ENCODE results near the gene COL23A1.

The COL23A1 gene

DNA sequence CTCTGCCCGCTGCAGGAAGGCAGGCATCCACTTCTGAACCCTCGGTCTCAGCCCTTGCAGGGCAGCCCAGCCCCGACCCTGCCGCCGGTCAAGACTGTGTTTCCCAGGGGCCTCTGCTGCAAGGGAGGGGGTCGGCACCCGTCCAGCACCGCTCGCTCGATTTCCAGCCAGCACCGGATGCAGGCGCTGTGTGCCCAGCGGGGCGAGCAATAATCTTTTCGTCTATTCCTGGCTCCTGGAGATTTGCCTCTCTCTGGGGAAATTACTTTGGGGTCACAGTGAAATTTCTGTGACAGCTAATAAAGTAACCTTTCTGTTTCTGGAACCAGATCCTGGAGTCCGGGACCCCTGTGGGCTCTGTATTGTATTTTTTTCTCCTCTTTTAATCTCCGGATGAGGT is 155.3 kb downstream of the COL23A1 start:
- no peak for DNase-seq (ENCODE audit: low read depth)

DNA sequence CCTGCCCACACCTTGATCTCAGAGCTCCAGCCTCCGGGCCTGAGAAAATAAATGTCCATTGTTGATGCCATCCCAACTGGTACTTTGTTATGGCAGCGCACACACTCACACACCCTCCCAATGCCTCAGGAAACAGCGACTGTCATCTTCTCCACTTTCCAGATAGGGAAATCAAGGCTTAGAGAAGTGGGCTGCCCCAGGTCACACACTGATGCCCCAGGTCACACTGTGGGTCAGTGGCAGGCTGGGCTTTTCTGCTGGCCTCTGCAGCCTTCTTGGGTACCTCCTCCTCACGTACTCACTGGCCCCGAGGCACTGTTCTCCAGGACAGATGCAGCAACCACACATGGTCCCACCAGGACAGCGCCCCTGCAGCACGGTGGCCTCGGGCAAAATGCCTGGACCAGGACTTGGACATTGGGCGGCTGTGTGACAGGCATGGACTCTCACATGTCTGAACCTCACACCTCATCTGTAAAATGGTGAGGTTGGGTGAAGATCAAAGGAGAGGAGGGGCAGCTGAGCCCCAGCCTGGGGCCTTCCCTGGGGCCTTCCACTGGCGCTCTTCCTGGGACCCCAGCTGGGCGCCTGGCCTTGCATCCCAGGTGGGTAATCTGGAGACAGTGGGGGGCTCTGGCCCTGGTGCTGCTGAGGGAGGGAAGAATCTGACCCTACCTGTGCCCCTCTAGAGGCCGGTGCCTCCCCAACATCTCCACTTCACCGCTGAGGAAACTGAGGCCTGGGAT is 156.0 kb downstream of the COL23A1 start:
- DNase-seq (ENCODE audit: low read depth): no peak

DNA sequence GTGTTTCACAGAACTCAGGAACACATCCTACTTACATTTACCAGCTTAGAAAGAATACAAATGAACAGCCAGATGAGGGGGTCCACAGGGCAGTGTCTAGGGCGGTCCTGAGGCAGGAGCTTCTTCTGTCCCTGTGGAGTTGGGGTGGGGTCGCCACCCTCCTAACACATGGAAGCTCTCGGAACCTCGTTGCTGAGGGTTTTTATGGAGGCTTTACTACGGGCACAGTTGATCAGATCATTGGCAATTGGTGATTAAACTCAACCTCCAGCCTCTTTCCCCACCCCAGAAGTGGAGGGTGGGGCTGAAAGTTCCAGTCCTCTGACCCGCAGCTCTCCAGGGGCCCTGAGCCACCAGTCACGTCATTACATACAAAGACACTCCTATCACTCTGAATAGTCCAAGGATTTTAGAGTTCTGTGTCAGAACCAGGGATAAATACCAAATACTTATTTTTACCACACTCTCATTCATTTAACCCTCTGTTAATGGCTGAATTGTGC is 156.9 kb downstream of the COL23A1 start:
- no peak for DNase-seq (ENCODE audit: low read depth)

DNA sequence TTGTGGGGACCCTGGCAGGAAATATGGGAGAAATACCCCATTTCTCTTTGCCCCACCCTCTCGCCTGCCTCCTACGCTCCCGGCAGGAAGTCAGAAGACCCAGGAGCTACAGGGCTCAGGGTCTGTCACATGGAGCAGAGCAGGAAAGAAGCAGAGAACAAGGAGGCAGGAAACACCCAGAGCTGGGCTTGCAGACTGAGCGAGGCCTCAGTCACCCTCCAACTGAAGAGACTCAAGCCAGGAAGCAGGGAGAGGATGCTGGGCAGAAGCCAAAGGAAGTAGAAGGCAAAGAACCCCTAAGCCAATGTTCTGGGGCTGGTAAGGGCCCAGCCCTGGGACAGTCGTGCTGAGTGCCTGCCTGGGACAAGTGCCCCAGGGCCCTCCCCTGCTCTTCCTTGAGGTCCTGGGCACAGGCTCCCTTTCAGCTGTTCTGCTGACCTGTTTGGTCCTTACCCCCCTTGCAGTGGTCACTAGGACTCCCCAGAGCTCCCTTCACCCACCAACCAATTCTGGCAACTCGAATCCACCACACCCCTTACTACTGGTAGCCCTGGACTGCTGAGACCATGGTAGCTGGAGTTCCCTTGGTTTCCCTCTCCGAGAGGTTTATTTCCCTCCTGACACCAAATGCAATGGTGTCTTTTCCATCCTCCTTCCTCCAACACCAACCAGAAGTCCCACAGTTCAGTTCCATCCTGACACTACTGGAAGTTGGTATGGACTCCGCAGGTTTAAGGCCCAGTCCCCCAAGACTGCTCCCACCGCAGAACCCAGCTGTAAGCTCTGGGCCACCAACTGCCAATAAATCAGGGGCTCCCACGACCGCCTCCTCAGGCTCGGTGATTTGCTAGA is 157.5 kb downstream of the COL23A1 start:
- no peak for DNase-seq (ENCODE audit: low read depth)

DNA sequence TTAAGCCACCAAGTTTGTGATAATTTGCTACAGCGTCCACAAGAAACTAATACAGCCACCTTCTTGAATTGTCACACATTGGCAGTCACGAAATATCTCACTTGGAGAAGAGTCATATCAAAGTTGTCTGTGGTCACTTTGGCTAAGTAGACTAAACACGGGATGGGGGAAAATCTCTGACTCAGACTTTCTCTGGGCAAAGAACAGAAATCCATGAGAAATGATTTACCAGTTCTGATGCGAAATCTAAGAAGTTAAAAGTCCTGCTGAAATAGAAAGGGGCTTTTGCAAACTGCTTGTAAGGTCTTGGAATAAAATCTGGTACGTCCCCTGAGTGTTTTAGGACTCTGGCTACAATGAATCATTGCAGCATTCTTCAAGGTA is 158.4 kb downstream of the COL23A1 start:
- no peak for DNase-seq (ENCODE audit: low read depth)

DNA sequence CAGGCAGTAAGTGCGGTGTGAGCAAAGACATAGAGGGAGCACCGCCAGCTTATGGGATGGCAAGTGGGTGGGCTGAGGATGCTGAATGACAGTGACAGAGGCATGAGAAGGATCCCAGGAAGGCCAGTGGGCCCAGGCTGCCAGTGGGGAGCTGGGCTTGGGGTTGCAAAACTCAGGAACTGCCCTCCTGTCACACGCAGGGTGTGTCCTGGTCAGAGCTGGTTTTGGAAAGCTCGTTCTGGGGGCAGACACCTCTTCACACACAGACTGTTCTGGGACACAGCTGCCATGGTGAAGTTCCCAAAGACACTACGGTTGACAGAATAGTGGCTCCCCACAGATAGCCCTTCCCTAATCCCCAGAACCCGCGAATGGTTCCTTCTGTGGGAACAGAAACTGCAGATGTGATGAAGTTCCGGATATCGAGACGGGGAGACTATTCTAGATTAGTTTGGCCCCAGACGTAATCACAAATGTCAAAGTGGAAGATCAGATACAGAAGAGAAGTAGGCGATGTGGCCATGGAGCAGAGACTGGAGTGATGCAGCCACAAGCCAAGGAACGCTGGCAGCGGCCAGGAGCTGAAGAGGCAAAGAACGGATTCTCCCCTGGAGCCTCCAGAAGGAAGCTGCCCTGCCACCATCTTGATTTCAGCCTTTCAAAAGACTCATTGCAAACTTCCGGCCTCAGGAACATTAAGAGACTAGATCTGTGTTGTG is 159.0 kb downstream of the COL23A1 start:
- DNase-seq (ENCODE audit: low read depth): no peak

DNA sequence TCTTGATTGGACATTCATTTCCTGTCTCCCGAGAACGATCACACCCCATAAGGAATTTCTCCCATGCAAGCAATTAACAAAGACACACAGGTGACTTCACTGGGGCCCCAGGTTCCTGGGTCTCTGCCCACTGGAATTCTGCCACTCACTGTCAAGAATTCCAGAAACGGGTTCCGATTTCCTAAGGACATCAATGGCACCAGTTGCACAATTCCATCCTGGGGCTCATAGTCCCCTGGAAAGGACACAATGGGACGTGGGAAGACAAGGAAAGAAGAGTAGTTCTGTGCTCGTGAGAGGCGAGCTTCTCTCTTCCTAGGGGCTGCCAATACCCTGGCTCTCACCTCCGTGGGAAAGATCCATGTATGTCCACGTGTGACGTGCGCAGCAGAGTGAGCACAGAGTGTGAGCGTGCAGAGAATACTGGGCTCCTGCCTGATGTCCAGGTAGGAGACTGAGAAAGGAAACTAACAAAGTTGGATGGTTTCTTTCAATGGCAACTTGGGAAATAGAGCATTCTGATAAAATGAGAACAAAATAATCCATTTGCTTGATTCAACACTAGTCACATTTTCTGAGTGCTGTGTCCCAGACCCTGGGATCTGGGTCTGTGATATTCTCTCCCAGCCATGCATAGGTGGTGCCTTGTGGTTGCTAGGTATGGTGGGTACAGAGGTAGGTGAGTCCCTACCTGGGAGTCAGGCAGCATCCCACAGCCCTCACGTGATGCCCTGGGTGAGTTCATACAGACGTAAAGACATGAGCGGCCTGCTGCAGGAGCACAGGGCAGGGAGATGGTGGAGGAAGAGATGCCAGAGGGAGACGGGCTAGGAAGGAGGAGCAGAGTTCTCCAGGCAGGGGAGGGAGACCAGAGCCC is 159.8 kb downstream of the COL23A1 start:
- no peak for DNase-seq (ENCODE audit: low read depth)

DNA sequence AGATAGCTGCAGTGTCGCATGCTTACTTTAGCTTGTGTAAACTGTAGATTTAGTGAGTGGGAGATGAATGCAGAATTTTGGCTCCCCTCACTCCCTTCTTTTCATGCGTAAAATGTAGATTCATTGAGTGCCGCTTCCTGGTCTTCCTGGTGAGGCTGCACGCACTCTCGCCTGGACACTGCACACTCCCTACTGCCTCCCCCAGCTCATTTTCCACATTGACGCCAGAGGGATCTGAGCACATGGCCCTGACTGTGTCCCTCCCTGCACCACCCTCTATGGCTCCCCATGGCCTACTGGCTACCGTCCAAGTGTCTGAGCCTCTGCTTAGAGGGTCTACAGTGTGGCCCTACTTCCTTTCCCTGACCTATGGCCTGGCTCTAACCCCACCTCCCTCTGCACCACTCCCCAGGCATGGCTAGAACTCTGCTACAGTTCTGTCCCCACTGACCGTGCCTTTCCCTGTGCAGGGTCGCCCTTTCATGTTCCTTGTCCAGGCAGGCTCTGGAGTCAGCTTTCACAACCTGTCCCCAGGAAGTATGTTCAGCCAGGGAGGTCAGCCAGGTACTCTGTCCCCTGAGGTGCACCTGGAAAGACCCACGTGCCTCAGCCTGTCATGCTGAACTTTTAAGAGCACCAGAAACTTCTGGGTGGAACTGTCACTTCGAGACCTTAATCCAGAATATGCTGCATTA is 160.6 kb downstream of the COL23A1 start:
- DNase-seq (ENCODE audit: low read depth): no peak

DNA sequence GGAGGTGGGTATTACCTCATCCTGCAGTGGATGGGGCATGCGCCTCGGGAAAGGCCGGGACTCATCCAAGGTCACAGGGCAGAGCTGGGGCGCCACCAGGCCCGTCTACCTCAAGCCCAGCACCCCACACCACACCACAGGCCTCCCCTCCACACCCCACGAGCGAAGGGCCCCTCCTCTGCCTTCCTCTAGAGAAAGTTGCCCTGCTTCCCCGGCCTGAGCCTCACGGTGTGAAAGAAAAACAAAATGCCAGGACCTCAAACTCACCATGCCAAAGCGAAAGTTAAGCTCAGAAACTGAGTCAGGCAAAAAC is 161.1 kb downstream of the COL23A1 start:
- no peak for DNase-seq (ENCODE audit: low read depth)

DNA sequence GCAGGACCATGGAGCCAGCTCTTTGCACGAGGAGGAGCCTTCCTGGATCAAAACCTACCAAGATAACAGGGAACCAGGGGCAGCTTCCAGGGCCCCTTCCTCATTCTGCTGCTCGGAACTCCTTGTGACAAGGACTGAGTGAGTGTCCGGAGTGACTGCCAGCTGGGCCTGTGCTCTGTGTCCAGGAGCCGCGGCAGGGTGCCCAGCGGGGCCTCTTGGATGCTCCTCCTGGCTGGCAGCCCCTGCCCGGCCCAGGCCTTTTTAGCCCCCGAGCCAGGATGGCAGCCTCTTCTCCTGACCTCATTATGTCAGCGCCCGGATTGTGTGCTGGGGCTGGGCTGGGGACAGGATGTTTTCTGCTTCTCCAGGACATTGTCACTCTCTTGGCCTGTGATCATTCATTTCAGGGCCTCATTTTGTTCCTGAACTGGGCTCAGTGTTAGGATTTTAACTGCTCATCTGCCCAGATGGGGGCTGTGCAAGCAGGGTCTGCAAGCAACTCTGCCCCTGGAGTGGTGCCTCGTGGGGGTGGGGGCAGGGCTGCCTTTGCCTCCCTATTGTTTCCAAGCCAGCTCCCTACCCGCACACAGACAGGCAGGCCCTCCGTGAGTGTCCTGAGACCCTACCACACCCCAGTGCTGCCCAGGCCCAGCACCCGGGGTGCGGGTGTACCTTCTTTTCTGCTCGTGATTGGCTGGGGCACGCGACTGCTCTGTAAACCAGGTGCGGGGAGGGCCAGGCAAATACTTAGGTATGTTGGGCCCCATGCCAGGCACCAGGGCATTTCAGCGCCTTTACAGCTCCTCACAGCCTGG is 161.6 kb downstream of the COL23A1 start:
- DNase-seq (ENCODE audit: low read depth): no peak

DNA sequence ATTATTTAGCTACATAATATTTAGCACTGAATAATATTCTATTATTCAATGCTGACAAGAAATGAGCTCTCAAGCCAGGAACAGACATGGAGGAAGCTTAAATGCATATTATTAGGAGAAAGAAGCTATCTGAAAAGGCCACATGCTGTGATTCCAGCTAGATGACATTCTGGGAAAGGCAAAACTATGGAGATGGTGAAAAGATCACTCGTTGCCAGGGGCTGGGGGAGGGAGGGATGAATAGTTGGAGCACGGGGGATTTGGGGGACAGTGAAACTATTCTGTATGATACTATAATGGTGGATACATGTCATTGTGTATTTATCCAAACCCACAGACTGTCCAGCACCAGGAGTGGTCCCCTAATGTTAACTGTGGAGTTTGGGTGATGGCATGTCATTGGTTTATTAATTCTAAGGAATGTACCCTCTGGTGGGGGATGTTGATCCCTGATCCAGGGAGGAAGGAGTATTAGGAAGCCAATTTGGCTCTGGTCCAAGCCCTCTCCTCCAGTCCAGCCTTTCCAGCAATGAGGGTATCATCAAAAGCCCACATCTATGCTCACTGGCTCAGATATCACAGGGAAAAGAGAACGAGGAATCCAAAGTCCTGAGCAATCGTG is 162.5 kb downstream of the COL23A1 start:
- no peak for DNase-seq (ENCODE audit: low read depth)

DNA sequence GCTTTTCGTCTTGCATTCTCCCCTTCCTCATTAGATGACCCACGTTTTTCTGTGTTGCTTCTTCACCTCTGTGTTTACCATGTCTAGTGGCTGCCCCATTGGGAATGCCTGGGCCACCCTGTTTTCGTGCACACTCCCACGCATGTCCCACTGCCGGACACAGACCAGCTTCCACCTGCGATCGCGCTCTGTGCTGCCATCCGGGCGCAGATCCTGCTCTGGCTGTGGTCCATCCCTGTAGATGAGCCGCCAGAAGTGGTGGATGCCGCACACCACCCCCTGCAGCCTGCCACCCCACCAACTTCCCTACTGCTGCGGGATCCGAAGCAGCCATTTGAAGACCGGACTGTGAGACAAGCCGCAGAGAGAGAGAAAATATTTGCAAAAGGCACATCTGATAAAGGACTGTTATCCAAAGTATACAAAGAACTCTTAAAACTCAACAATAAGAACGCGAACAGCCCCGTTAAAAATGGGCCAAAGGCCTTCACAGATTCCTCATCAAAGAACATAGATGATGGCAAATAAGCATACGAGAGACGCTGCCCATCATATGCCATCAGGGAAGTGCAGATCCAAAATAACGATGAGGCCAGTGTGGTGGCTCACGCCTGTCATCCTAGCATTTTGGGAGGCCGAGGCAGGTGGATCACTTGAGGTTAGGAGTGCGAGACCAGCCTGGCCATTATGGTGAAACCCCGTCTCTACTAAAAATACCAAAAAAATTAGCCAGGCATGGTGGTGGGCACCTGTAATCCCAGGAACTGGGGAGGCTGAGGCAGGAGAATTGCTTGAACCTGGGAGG is 163.7 kb downstream of the COL23A1 start:
- DNase-seq (ENCODE audit: low read depth): no peak

DNA sequence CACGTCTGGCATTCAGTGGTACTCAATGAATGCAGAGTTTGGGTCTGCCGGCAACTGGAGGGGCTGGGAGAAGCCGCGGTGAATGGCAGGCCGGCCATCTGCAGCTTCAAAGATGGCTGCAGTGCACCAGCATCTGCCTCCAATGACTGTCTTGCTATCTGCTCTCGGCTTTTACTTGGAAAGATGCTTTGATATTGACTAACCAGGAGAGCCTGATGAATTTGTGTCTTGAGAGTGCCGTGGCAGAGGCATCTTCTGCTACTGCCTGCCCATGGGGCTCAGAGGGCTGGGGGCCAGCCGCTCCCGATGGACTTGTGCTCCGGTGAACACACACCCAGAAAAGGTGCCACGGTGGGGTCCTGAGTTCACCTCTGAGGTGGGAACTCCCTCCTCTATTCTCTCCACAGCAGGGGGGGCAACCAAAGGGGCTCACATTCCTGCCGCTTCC is 164.5 kb downstream of the COL23A1 start:
- no peak for DNase-seq (ENCODE audit: low read depth)

DNA sequence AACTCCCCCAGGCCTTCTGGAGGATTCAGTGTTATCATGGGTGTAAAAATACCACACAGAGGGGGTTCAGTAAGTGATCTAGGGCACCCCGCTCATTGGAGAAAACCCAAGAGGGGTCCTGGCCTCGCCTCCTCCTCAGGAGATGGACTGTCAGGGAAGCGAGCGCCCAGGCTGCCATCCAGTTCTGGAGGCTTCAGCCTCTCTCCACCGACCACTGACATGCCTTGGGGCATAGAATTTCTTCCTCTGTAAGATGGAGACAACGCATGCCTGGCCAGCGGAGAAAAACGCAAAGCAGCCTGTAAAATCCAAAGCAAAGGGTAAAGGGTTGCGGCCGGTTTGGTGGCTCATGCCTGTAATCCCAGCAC is 165.4 kb downstream of the COL23A1 start:
- no peak for DNase-seq (ENCODE audit: low read depth)

DNA sequence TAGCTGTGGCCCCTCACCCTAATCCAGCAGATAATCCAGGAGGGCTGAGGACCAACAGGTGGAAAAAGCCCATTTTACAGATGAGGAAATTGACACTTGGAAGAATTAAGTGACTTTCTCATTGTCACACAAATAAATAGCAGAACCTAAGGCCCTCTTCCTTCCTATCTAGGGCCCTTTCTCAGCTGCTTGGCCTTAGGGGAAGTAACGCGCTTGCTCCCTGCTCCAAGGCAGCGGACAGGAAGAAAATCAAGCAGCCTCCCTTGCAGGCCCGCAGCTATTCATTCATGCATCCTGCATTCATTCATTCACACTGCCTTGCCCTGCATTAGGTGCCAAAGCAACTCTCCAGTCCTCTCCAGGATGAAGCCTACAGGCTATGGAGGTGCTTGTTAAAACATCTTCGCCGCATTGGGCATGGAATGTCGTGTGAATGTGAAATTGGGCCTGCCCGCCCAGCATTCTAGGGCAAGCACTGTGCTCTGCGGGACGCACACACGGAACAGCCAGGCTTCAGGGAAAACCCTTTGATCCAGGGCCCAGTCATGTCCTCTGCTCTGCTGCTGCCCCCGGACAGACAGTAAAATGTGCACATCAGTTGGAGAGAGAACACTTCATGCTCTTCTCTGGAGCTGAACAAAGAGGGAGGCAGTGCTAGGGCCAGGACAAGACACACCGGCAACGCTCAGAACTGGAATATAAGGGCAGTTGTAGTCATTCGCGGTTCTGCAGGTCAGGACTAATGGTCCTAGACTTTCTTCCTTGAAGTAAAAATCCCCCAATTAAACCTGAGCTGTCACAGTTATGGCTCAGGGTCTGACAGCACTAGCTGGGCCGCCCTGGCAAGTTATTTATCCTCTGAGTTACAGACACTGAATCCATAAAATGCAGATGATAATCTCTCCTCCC is 166.0 kb downstream of the COL23A1 start:
- DNase-seq (ENCODE audit: low read depth): no peak

DNA sequence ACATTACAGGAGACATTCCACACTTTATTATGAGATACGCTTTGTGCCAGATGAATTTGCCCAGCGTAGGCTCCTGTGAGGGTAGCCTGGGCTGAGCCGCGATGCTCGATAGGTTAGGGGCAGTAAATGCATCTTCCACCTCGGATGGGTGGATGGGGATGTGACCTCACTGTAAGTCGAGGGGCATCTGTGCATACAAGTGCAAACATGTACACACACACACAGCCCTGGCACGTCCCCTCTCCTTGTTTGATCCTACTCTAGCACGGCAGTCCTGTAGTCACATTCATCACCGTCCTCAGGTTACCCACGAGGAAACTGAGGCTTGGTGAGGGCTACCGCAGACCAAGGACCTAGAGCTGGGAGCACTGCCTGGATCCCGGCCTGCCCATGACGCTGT is 166.8 kb downstream of the COL23A1 start:
- no peak for DNase-seq (ENCODE audit: low read depth)

DNA sequence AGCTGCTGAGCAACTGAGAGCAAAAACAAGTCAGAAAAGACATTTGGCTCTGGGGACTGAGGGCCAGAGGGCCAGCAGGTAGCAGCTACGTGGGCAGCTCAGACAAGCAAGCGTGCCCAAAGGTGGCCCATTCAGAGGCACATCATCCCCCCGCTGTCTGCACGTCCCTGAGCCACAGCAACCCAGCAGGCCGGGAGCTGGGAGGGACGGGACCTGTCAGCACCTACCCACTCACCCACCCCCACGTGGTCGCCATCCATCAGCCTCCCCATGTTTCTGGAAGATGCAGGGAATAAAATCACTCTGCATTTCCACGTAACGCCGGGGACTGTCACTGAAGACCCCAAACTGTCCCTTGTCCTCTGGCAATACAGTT is 167.8 kb downstream of the COL23A1 start:
- no peak for DNase-seq (ENCODE audit: low read depth)
